ENCODE measurements around the gene LPP. TPM values are rescaled to one million over a fixed set of nuclear protein-coding genes. Genes with fewer than 3 reads are reported as not detected.
"Not testable (repeated sequence)": the region's sequence is repeated elsewhere in the genome, so short reads cannot be mapped to it uniquely, and the experiment has no call there.

The LPP gene
- total and polyA plus RNA-seq, 2 of the 4 experiments (the other 2 are of a cell fraction) = 16.0 to 130 TPM

DNA sequence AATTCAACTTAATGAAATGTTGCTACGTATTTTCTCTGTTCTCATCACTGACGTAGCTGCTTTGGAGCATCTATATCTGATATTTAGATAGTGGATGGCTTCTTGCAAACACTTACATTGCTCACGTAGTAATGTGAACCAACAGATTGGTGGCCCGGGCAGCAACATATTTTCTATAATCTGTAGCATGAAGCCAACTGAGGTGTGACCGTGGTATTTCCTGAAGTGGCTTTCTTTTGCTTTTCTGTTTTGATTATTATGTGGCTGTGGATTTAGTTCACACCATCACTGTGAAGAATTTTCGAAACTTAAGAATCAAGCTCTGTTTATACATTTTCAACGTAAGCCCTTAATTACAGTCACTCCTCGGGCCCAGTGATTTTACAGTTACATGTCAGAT, 288.5 kb downstream of the LPP start:
- Histone ChIP-seq H3K9me3 (ENCODE audit: control insufficient read depth, insufficient read depth, low read length) (0 out of 2 replicates have a peak, but pooled peaks cover 2% of the 10 kb centered on the region), H4K5ac (ENCODE audit: low read depth, low read length) (no peak overlapping the region), H3K27ac (ENCODE audit: insufficient read depth, low read length) (no peak overlapping the region), H2BK20ac (ENCODE audit: low read depth, low read length) (no peak overlapping the region), H2BK5ac (ENCODE audit: low read depth, low read length, poor library complexity, severe bottlenecking) (no peak overlapping the region), H3K4me2 (ENCODE audit: low read depth, low read length) (no peak overlapping the region), H2BK120ac (ENCODE audit: low read depth, low read length) (no peak overlapping the region), H3K9ac (ENCODE audit: low read depth, low read length) (no peak overlapping the region), H3K18ac (ENCODE audit: low read depth, low read length) (no peak overlapping the region), H4K91ac (ENCODE audit: insufficient read depth, low read depth, low read length) (no peak overlapping the region), H4K8ac (ENCODE audit: low read depth in 2 of 2, low read length in 2 of 2) (no peak overlapping the region), H3K23ac (ENCODE audit: low read depth, low read length) (no peak overlapping the region), H2AK5ac (ENCODE audit: low read depth, low read length) (no peak overlapping the region), H3K56ac (ENCODE audit: extremely low read depth, insufficient read depth, low read length) (no peak overlapping the region), H2AK9ac (replicated peaks; ENCODE audit: low read depth, low read length, poor library complexity) (no peak overlapping the region), H3K14ac (replicated peaks; ENCODE audit: low read depth, low read length) (no peak overlapping the region), H2BK15ac (ENCODE audit: low read depth, low read length) (no peak overlapping the region), H3K27me3 (ENCODE audit: control insufficient read depth, insufficient read depth, low read length) (no peaks in the 10 kb centered on the region), H2AFZ (replicated peaks; ENCODE audit: low read length, poor library complexity) (no peak overlapping the region), H3K4ac (ENCODE audit: low read depth, low read length) (no peak overlapping the region), H3K36me3 (ENCODE audit: control insufficient read depth, insufficient read depth, low read length) (peaks cover 7% of the 10 kb centered on the region; the same call in 1 of the 2 replicates), H3K79me1 (ENCODE audit: low read depth in 1 of 2, low read length in 2 of 2) (peaks cover 45 to 70% of the 10 kb centered on the region in 2 experiments), H3K4me3 (ENCODE audit: insufficient read depth, low read depth, low read length) (no peak overlapping the region), H3K4me1 (ENCODE audit: control insufficient read depth, insufficient read depth, low read length) (peaks cover 10% of the 10 kb centered on the region), H4K20me1 (ENCODE audit: insufficient read depth, low read length) (peaks cover 20% of the 10 kb centered on the region; the same call in 1 of the 2 replicates), H3K9me1 (ENCODE audit: insufficient read depth, low read length) (0 out of 2 replicates have a peak, but pooled peaks cover 2% of the 10 kb centered on the region)
- intact Hi-C loops (cut with micrococcal nuclease) (no loop called here), dilution Hi-C loops (cut with HindIII; ENCODE audit: low sequenced_read_pairs, unreplicated experiment) (no loop called here), in situ Hi-C loops (cut with MboI; ENCODE audit: low sequenced_read_pairs) (no loop called here)
- ATAC-seq (ENCODE audit: low read depth) (no peak), DNase-seq (no peak)
- CTCF ChIA-PET = no interaction called here
- no CpG with 5 or more reads among the region's 8 CpGs for WGBS, 2 experiments (ENCODE audit: extremely low coverage in 2 of 2, insufficient read length in 1 of 2)
- no peak for TF ChIP-seq RFX5 (IDR thresholded peaks at IDR 0.05; ENCODE audit: low read depth, low read length)
- no peak for TF ChIP-seq USF2 (IDR thresholded peaks at IDR 0.05; ENCODE audit: low read depth, low read length)
- TF ChIP-seq CHD1 (IDR thresholded peaks at IDR 0.05; ENCODE audit: low read depth, low read length) = no peak
- TF ChIP-seq, protein P1, sequence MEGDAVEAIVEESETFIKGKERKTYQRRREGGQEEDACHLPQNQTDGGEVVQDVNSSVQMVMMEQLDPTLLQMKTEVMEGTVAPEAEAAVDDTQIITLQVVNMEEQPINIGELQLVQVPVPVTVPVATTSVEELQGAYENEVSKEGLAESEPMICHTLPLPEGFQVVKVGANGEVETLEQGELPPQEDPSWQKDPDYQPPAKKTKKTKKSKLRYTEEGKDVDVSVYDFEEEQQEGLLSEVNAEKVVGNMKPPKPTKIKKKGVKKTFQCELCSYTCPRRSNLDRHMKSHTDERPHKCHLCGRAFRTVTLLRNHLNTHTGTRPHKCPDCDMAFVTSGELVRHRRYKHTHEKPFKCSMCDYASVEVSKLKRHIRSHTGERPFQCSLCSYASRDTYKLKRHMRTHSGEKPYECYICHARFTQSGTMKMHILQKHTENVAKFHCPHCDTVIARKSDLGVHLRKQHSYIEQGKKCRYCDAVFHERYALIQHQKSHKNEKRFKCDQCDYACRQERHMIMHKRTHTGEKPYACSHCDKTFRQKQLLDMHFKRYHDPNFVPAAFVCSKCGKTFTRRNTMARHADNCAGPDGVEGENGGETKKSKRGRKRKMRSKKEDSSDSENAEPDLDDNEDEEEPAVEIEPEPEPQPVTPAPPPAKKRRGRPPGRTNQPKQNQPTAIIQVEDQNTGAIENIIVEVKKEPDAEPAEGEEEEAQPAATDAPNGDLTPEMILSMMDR (conservative IDR thresholded peaks at IDR 0.05; ENCODE audit: low read depth, low read length) = no peak
- POLR2A ChIA-PET (ENCODE audit: unreplicated experiment) = no interaction called here
- BruUV-seq (replicated peaks) = no TSS peak

- Histone ChIP-seq H4K20me1 (ENCODE audit: insufficient read depth, low read length) (peaks cover 12% of the 10 kb centered on the region; the same call in 1 of the 2 replicates), H3K79me1 (ENCODE audit: low read depth in 1 of 2, low read length in 2 of 2) (peaks cover 29 to 58% of the 10 kb centered on the region in 2 experiments)
- H2BK5ac ChIP-seq (ENCODE audit: low read depth, low read length, poor library complexity, severe bottlenecking); H3K4ac ChIP-seq (ENCODE audit: low read depth, low read length); H4K91ac ChIP-seq (ENCODE audit: insufficient read depth, low read depth, low read length); H2BK120ac ChIP-seq (ENCODE audit: low read depth, low read length); H4K8ac ChIP-seq (ENCODE audit: low read depth in 2 of 2, low read length in 2 of 2); H2AFZ ChIP-seq (replicated peaks; ENCODE audit: low read length, poor library complexity); dilution Hi-C loops (cut with HindIII; ENCODE audit: low sequenced_read_pairs, unreplicated experiment); H3K27ac ChIP-seq (ENCODE audit: insufficient read depth, low read length); H3K23ac ChIP-seq (ENCODE audit: low read depth, low read length); H2BK15ac ChIP-seq (ENCODE audit: low read depth, low read length); H2AK5ac ChIP-seq (ENCODE audit: low read depth, low read length); ATAC-seq (ENCODE audit: low read depth); CTCF ChIA-PET; DNase-seq; intact Hi-C loops (cut with micrococcal nuclease); BruUV-seq (replicated peaks); H3K9me3 ChIP-seq (ENCODE audit: control insufficient read depth, insufficient read depth, low read length); H3K4me3 ChIP-seq (ENCODE audit: insufficient read depth, low read depth, low read length); in situ Hi-C loops (cut with MboI; ENCODE audit: low sequenced_read_pairs); H2BK20ac ChIP-seq (ENCODE audit: low read depth, low read length); H4K5ac ChIP-seq (ENCODE audit: low read depth, low read length); H3K4me1 ChIP-seq (ENCODE audit: control insufficient read depth, insufficient read depth, low read length); H3K18ac ChIP-seq (ENCODE audit: low read depth, low read length); H3K9ac ChIP-seq (ENCODE audit: low read depth, low read length); H3K14ac ChIP-seq (replicated peaks; ENCODE audit: low read depth, low read length); H3K9me1 ChIP-seq (ENCODE audit: insufficient read depth, low read length); H3K36me3 ChIP-seq (ENCODE audit: control insufficient read depth, insufficient read depth, low read length); H3K27me3 ChIP-seq (ENCODE audit: control insufficient read depth, insufficient read depth, low read length); H3K4me2 ChIP-seq (ENCODE audit: low read depth, low read length); H3K56ac ChIP-seq (ENCODE audit: extremely low read depth, insufficient read depth, low read length); POLR2A ChIA-PET (ENCODE audit: unreplicated experiment); H2AK9ac ChIP-seq (replicated peaks; ENCODE audit: low read depth, low read length, poor library complexity): not testable (repeated sequence)
- no CpG with 5 or more reads among the region's 4 CpGs for WGBS, 2 experiments (ENCODE audit: extremely low coverage in 2 of 2, insufficient read length in 1 of 2)
Measured at GRCh38 chr3:188445175-188445574, 291.2 kb downstream of the LPP start.
